SH-SY5Y (cell line): ENCODE measurements around the gene TRIM2.

Experiments
- GATA2 ChIP-seq: IDR thresholded peaks from 2 replicates; pipeline ENCODE4 v1.6.1; 2011; ENCODE audit warnings: mild to moderate bottlenecking, low read depth, low read length
- GATA3 ChIP-seq: IDR thresholded peaks from 2 replicates; pipeline ENCODE4 v1.6.1; 2011; ENCODE audit warnings: low read depth, mild to moderate bottlenecking, low read length, moderate library complexity

DNA sequence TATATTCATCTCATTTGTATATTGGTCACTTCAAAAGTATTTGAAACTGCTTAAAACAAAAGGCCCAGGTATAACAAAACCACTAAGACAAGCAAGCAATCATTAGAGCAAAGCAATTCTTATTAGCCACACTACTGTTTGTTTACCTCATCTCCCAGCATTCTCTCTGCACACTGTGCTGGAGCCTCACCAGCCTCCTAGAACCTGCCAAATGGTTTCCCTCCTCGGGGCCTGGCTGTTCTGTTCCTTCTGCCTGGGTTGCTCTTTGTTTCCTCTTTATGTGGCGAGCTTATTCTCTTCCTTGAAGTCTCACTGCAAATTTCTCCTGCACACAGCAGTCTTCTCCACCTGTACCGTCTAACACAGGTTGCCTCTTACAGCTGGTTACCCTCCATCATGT, 72.7 kb downstream of the TRIM2 start:
- TF ChIP-seq GATA2 (no peak), GATA3 (no peak)
